ENCODE results near the gene NEK3.
"Not testable (repeated sequence)": the region's sequence is repeated elsewhere in the genome, so short reads cannot be mapped to it uniquely, and the experiment has no call there.

NEK3 gene

DNA sequence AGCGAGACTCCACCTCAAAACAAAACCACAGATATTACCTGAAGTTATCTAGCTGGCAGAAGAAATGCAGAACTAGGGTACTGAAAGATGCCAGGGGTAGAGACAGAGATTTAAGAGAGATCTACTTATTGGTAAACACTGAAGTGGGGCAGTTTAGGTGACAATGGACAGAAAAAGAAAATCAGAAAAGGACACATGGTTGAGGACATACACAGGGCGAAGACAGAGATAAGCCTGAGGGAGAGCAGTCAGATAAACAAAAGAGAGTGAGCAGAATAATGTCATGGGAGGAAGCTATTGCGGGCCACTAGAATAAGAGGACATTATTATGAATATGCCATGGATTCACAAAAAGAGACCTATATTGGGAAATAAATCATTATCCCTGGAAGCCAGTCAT, 33.9 kb downstream of the NEK3 start:
- DNase-seq (ENCODE audit: low read depth in 1 of 2, low spot score in 1 of 2), result no peak

DNA sequence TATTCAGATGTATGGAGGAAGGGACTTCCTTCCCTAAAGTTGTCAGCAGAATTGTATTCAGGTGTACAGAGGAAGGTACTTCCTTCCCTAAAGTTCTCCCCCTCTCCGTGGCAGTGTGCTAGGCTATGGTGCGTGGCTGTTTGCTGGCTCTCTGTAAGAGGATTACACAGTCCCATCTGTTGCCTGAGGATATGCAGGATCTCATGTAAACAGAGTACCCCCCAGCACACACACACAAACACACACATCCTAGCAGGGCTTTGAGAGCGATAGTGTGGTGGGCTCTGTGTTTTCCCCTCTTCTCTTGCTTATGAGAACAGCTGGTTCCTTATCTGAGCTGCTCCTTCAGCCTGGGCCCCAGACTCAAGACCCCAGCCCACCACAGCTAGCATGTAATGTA, 40.8 kb downstream of the NEK3 start:
- DNase-seq (ENCODE audit: low read depth in 1 of 2, low spot score in 1 of 2), result no peak

DNA sequence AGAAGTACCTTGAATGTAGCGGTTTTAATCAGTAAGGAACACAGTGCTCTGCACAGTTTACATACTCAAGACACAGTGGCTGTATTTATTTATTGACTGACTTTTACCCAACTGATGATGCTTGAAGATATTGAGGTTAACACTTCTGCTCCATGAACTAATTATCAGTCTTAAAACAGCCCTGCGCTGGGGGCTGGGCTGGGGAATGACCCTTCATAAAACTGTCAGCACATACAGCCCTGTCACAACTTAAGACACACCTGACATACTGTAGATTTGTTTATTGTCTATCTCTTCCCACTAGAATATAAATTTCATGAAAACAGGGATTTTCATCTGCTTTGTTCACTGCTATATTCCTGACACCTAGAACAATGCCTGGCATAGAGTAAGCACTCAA, 41.3 kb downstream of the NEK3 start:
- no peak for DNase-seq (ENCODE audit: low read depth in 1 of 2, low spot score in 1 of 2)

DNA sequence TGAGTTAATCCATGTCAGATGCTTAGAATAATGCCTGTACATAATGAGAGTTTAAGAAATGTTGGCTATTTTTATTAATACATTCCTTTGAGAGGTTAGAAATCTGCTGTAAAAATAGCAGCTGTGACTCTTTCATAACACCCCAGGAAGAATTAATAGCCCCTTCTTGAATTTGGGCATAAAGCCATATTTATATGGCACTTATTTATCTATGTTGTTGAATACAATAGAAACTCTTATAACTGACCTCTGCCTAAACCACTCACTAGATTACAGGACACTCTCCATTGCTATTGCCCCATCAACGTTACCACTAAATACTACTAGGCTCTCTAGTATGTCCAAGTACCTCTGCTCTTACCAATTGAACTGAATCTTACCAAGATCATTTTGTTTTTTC, 46.8 kb downstream of the NEK3 start:
- DNase-seq (ENCODE audit: low read depth in 1 of 2, low spot score in 1 of 2), result no peak

GRCh38 chr13:52109116-52109670, 50.2 kb downstream of the NEK3 start:
- no peak for DNase-seq (ENCODE audit: low read depth in 1 of 2, low spot score in 1 of 2)

- no peak for DNase-seq (ENCODE audit: low read depth in 1 of 2, low spot score in 1 of 2)
Observed at GRCh38 chr13:52105841-52106240, 53.6 kb downstream of the NEK3 start.

- no peak for DNase-seq (ENCODE audit: low read depth in 1 of 2, low spot score in 1 of 2)
Observed at GRCh38 chr13:52104624-52105023, 54.8 kb downstream of the NEK3 start.

DNA sequence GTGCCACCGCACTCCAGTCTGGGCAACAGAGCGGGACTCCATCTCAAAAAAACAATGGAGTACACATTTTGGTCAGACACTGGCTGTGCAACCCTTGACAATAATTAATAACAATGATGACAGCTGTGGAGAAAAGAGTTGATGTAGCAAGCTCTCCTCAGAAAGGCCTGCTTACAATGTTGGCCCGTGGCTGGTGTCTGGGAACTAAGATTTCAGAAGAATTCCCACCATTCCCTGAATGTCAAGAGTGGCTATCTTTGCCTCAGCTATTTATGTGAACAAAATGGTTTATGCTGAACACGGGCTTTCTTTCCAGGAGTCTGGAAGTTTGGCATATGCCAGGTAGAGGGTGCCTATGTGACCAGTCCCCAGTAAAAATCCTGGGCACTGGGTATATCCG, 56.0 kb downstream of the NEK3 start:
- DNase-seq (ENCODE audit: low read depth in 1 of 2, low spot score in 1 of 2), result no peak

GRCh38 chr13:52102423-52102822, 57.0 kb downstream of the NEK3 start:
- DNase-seq (ENCODE audit: low read depth in 1 of 2, low spot score in 1 of 2), result not testable (repeated sequence)

DNA sequence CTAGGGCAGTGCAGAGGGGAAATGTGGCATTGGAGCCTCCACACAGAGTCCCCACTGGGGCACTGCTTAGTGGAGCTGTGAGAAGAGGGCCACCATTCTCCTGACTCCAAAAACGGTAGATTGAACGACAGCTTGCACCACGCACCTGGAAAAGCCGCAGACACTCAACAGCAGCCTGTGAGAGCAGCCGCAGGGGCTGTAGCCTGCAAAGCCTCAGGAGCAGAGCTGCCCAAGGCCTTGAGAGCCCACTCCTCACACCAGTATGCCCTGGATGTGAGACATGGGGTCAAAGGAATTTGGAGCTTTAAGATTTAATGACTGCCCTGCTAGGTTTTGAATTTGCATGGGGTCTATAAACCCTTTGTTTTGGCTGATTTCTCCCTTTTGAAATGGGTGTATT, 62.2 kb downstream of the NEK3 start:
- DNase-seq (ENCODE audit: low read depth in 1 of 2, low spot score in 1 of 2), result no peak

DNA sequence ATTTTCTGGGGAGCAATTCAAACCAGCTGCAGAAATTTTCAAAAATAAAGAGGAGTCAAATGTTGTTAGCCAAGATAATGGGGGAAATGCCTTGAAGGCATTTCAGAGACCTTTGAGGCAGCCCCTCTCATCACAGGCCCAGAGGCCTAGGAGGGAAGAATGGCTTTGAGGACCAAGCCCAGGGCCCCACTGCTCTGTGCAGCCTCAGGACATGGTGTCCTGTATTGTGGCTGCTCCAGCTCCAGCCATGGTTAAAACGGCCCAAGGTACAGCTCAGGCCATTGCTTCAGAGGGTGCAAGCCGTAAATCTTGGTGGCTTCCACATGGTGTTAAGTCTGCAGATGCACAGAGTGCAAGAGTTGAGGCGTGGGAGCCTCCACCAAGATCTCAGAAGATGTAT, 62.6 kb downstream of the NEK3 start:
- no peak for DNase-seq (ENCODE audit: low read depth in 1 of 2, low spot score in 1 of 2)

GRCh38 chr13:52096062-52096461, 63.3 kb downstream of the NEK3 start:
- DNase-seq (ENCODE audit: low read depth in 1 of 2, low spot score in 1 of 2), result no peak

DNA sequence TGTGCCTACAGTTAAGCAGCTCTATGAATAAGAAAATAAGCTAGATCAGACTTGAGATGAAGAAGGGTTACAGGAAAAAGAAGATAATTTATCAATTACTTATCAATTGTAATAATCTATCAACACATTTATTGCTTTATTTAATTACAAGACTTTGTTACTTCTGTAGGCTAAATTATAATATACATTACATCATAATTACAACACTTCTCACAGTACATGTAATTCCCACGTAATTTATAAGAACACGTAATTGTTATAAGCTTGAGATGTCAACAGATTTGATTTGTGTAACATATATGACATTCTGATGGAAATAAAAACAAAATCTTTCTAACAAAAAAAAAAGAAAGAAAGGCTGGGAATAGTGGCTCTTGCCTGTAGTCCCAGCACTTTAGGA, 67.3 kb downstream of the NEK3 start:
- DNase-seq (ENCODE audit: low read depth in 1 of 2, low spot score in 1 of 2), result no peak

DNA sequence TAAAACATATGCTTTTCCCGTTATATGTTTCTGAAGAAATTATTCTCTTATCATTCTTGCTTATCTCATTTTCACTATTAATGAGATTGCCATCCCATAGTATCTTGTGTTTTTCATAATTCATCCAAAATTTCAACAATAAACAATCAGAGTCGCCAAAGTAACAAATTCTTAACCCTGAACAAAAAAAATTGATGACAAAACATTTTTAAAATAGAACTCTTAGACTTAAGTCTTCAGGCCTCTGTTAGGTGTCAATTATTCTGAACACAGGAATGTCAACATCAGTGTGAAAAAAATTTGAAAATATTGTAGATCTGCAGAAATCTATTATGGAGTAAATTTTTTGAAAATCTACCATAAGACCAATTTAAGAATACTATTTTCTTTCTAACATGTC, 67.9 kb downstream of the NEK3 start:
- no peak for DNase-seq (ENCODE audit: low read depth in 1 of 2, low spot score in 1 of 2)

DNA sequence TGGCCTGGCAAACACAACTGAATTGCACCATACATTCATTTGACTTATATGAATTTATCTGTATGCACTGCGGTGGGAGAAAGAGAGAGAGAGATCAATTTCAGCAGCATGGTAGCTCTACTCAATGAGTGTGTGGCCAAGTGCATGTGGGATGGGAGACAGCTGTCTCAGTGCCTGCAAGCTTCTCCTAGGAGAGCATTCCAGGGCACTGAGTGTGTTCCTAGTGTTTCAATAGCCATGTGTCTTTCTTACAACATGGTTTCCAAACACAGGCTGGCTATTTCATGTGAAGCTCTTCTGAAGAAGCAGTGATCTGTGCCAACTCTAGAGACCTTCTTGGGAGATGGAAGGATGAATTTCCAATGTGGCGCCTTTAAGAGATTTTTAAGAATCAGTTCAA, 74.0 kb downstream of the NEK3 start:
- no peak for DNase-seq (ENCODE audit: low read depth in 1 of 2, low spot score in 1 of 2)

- DNase-seq (ENCODE audit: low read depth in 1 of 2, low spot score in 1 of 2), result not testable (repeated sequence)
Observed at GRCh38 chr13:52084981-52085380, 74.4 kb downstream of the NEK3 start.

Data from activated T-helper 1 cell treated with anti-CD3 and anti-CD28 coated beads, Interleukin-2, amount 50 U/mL, for 16 hours (primary cell).